Sigmoid colon (tissue), 7 donors: ENCODE data around the gene GNE. TPM values are rescaled to one million over a fixed set of nuclear protein-coding genes. Genes with fewer than 3 reads are reported as not detected.

ENCODE experiments used
- DNase-seq: peaks from one replicate; pipeline ENCODE4 v3.0.0-alpha.2; 2019
- H3K27ac ChIP-seq, 4 donors: fragments of 200-600 bp; sonication (generic); one replicate each; pipeline ENCODE4 v1.5.1; 2016 to 2019; ENCODE audit warnings: mild to moderate bottlenecking in 1 of 4
- H3K27me3 ChIP-seq, 3 donors: fragments of 200-600 bp; sonication (generic); one replicate each; pipeline ENCODE4 v1.5.1; 2019; ENCODE audit warnings: mild to moderate bottlenecking in 1 of 3
- H3K36me3 ChIP-seq, 4 donors: fragments of 200-600 bp; sonication (generic); one replicate each; pipeline ENCODE4 v1.5.1; 2016 to 2019
- H3K4me1 ChIP-seq, 4 donors: fragments of 200-600 bp; sonication (generic); one replicate each; pipeline ENCODE4 v1.5.1; 2017 to 2019
- H3K4me3 ChIP-seq, 4 donors: fragments of 200-600 bp; sonication (generic); one replicate each; pipeline ENCODE4 v1.5.1; 2017 to 2019; ENCODE audit warnings: mild to moderate bottlenecking in 2 of 4, moderate library complexity in 1 of 4
- H3K9me3 ChIP-seq, 4 donors: fragments of 200-600 bp in 3 of 4; sonication (generic) in 3 of 4; one replicate each; pipeline versions ENCODE4 v1.5.1 to v1.6.1; 2013 to 2019
- EP300 ChIP-seq, 4 donors: sonication (generic); formaldehyde crosslinking; IDR thresholded peaks; one replicate each; pipeline ENCODE4 v1.6.1; 2017; ENCODE audit warnings: antibody characterized with exemption in 4 of 4
- POLR2A ChIP-seq, 2 donors: fragments of 450-650 bp; IDR thresholded peaks; one replicate each; pipeline ENCODE4 v1.6.1; 2016; ENCODE audit warnings: antibody characterized with exemption in 2 of 2, mild to moderate bottlenecking in 2 of 2, moderate library complexity in 2 of 2
- POLR2AphosphoS5 ChIP-seq, 4 donors: sonication (generic); formaldehyde crosslinking; IDR thresholded peaks; one replicate each; pipeline ENCODE4 v1.6.1; 2017; ENCODE audit warnings: antibody characterized with exemption in 4 of 4
- whole genome bisulfite sequencing, 2 donors: extraction: QIAGEN DNeasy Blood & Tissue Kit; methylation state at CpG; one replicate each; pipeline ENCODE4 v1.1.7; 2013; 5-methylcytosine and 5-hydroxymethylcytosine counted together
- intact Hi-C: fragments of 100-400 bp; cut with DNase I; formaldehyde crosslinking; loops from one replicate; pipeline ENCODE4 v1.15.1; 2023
- polyA plus RNA-seq, 3 donors: library from polyadenylated mRNA; stranded (reverse); fragments of 200-250 nt; gene quantifications; one replicate each; pipeline ENCODE4 v1.2.3, GENCODE V29; 2013
- total RNA-seq, 4 donors: library from RNA; depleted of rRNA; stranded (reverse); fragments of >200 nt; gene quantifications; one replicate each; pipeline ENCODE4 v1.1.0, GENCODE V29; 2016
- TF ChIP-seq, protein P1 (sequence below), 4 experiments: fragments of 450-650 bp in 3 of 4; fragments of 200-600 bp in 1 of 4; IDR thresholded peaks; one replicate each; pipeline ENCODE4 v1.5.1; 2016 to 2019; ENCODE audit warnings: antibody characterized with exemption in 4 of 4, mild to moderate bottlenecking in 3 of 4, moderate library complexity in 2 of 4
- donor health status: healthy with polysubstance abuse.
- donor health status: Bipolar disorder and iron deficiency.
- donor health status: healthy.

Gene GNE
- total and polyA plus RNA-seq, 7 donors = 22.5 to 74.0 (median 28.2) TPM

- Histone ChIP-seq H3K9me3 (no peaks in the 10 kb centered on the region), H3K4me1 (no peaks in the 10 kb centered on the region), H3K27ac (no peak overlapping the region), H3K4me3 (no peak overlapping the region), H3K27me3 (no peaks in the 10 kb centered on the region), H3K36me3 (no peaks in the 10 kb centered on the region)
- DNase-seq = no peak
- intact Hi-C loops = no loop called here
- 29 to 57% methylated on average over 6 of the region's 6 CpGs for WGBS, 2 donors
- TF ChIP-seq EP300 (IDR thresholded peaks at IDR 0.05) = no peak
- no peak for TF ChIP-seq POLR2AphosphoS5 (IDR thresholded peaks at IDR 0.05)
- TF ChIP-seq, protein P1, sequence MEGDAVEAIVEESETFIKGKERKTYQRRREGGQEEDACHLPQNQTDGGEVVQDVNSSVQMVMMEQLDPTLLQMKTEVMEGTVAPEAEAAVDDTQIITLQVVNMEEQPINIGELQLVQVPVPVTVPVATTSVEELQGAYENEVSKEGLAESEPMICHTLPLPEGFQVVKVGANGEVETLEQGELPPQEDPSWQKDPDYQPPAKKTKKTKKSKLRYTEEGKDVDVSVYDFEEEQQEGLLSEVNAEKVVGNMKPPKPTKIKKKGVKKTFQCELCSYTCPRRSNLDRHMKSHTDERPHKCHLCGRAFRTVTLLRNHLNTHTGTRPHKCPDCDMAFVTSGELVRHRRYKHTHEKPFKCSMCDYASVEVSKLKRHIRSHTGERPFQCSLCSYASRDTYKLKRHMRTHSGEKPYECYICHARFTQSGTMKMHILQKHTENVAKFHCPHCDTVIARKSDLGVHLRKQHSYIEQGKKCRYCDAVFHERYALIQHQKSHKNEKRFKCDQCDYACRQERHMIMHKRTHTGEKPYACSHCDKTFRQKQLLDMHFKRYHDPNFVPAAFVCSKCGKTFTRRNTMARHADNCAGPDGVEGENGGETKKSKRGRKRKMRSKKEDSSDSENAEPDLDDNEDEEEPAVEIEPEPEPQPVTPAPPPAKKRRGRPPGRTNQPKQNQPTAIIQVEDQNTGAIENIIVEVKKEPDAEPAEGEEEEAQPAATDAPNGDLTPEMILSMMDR (IDR thresholded peaks at IDR 0.05) = no peak
- TF ChIP-seq POLR2A (IDR thresholded peaks at IDR 0.05) = no peak
These were observed 28.1 kb upstream of the GNE start for GRCh38 chr9:36286388-36286787.

DNA sequence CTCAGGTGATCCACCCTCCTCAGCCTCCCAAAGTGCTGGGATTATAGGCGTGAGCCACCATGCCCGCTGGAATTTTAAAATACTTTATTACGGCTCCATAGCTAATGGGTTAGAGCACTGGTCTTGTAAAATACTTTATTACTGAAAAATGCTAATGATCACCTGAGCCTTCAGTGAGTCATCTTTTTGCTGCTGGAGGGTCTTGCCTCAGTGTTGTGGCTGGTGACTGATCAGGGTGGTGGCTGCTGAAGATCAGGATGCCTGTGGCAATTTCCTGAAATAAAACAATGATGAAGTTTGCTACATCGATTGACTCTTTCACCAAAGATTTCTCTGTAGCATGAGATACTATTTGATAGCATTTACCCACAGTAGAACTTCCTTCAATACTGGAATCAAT, 26.0 kb upstream of the GNE start:
- Histone ChIP-seq H3K27ac (no peak overlapping the region), H3K27me3 (no peaks in the 10 kb centered on the region), H3K4me1 (no peaks in the 10 kb centered on the region), H3K9me3 (no peaks in the 10 kb centered on the region), H3K36me3 (no peaks in the 10 kb centered on the region), H3K4me3 (no peak overlapping the region)
- TF ChIP-seq EP300 (IDR thresholded peaks at IDR 0.05) (no peak), POLR2A (IDR thresholded peaks at IDR 0.05) (no peak), POLR2AphosphoS5 (IDR thresholded peaks at IDR 0.05) (no peak)
- TF ChIP-seq, protein P1 (IDR thresholded peaks at IDR 0.05) = no peak
- WGBS, 2 donors = 92 to 97% methylated on average over 4 of the region's 4 CpGs
- intact Hi-C loops = no loop called here
- no peak for DNase-seq

DNA sequence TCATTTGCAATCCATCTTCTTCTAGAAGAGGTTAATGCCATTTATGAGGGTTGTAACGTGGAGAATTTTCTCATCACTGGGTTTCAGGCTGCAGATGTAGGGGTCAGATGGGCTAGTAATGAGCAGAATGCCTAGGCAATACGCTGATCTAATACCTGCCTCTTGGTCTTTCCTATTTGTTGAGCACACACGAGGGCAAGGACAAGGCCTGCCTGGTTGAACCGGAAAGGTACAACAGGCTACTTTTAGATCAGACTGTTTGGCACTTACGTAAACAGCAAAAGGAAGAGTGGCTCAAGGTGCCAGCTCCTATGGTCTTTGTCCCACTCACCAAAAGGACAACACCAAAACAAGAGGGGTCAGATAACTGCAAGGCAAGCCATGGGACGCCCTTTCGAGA, 24.0 kb upstream of the GNE start:
- Histone ChIP-seq H3K4me1 (no peaks in the 10 kb centered on the region), H3K9me3 (no peaks in the 10 kb centered on the region), H3K27ac (no peak overlapping the region), H3K36me3 (no peaks in the 10 kb centered on the region), H3K4me3 (no peak overlapping the region), H3K27me3 (no peaks in the 10 kb centered on the region)
- intact Hi-C loops = no loop called here
- DNase-seq = no peak
- no peak for TF ChIP-seq POLR2AphosphoS5 (IDR thresholded peaks at IDR 0.05)
- TF ChIP-seq, protein P1 (IDR thresholded peaks at IDR 0.05) = no peak
- TF ChIP-seq POLR2A (IDR thresholded peaks at IDR 0.05) = no peak
- no peak for TF ChIP-seq EP300 (IDR thresholded peaks at IDR 0.05)
- 89 to 90% methylated on average over 7 of the region's 7 CpGs for WGBS, 2 donors

GRCh38 chr9:36280989-36281388, 22.7 kb upstream of the GNE start:
- intact Hi-C loops = no loop called here
- H3K4me3 ChIP-seq = no peak overlapping the region
- no peaks in the 10 kb centered on the region for H3K9me3 ChIP-seq
- H3K27ac ChIP-seq = no peak overlapping the region
- 85 to 91% methylated on average over 4 of the region's 4 CpGs for WGBS, 2 donors
- DNase-seq = no peak
- no peaks in the 10 kb centered on the region for H3K36me3 ChIP-seq
- no peaks in the 10 kb centered on the region for H3K27me3 ChIP-seq
- H3K4me1 ChIP-seq = peaks cover 0 to 8% (median 4%) of the 10 kb centered on the region in 4 donors
- no peak for TF ChIP-seq EP300 (IDR thresholded peaks at IDR 0.05)
- no peak for TF ChIP-seq POLR2AphosphoS5 (IDR thresholded peaks at IDR 0.05)
- TF ChIP-seq POLR2A (IDR thresholded peaks at IDR 0.05) = no peak
- TF ChIP-seq, protein P1 (IDR thresholded peaks at IDR 0.05) = no peak

DNA sequence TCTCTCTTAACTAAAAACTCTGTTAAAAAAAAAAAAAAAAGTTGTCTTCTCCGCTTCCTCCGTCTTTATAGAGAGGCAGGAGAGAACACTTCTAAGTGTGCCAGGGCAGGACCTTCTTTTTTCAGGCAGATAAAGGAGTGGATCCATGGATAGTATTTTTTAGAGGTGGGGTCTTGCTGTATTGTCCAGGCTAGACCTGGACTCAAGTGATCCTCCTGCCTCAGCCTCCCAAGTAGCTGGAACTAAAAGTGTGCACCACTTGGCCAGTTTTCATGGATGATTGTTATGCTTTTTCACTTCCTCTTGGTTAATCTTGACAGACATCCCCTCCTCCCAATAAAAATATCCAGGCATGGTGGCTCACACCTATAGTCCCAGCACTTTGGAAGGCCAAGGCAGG, 20.0 kb upstream of the GNE start:
- Histone ChIP-seq H3K27ac (no peak overlapping the region), H3K9me3 (no peaks in the 10 kb centered on the region), H3K4me1 (peaks cover 0 to 8% (median 4%) of the 10 kb centered on the region in 4 donors), H3K36me3 (no peaks in the 10 kb centered on the region), H3K4me3 (no peak overlapping the region), H3K27me3 (no peaks in the 10 kb centered on the region)
- TF ChIP-seq POLR2A (IDR thresholded peaks at IDR 0.05) = no peak
- TF ChIP-seq, protein P1 (IDR thresholded peaks at IDR 0.05) = no peak
- TF ChIP-seq EP300 (IDR thresholded peaks at IDR 0.05) = no peak
- TF ChIP-seq POLR2AphosphoS5 (IDR thresholded peaks at IDR 0.05) = no peak
- no peak for DNase-seq
- WGBS, 2 donors = 93 to 97% methylated on average over 2 of the region's 2 CpGs
- intact Hi-C loops = no loop called here
